GM18505 (cell line): ENCODE results near the gene DNAJB8.

Source experiments
- ATAC-seq: cut with Tn5 transposase; IDR thresholded peaks from one replicate; pipeline ENCODE4 v1.9.1; 2021; ENCODE audit not compliant: unreplicated experiment
- POLR2A ChIP-seq: IDR thresholded peaks from 4 replicates; pipeline ENCODE4 v1.6.1; 2011; ENCODE audit warnings: borderline replicate concordance; ENCODE audit not compliant: insufficient read depth, insufficient read length; ENCODE audit errors: extremely low read depth

The DNAJB8 gene

DNA sequence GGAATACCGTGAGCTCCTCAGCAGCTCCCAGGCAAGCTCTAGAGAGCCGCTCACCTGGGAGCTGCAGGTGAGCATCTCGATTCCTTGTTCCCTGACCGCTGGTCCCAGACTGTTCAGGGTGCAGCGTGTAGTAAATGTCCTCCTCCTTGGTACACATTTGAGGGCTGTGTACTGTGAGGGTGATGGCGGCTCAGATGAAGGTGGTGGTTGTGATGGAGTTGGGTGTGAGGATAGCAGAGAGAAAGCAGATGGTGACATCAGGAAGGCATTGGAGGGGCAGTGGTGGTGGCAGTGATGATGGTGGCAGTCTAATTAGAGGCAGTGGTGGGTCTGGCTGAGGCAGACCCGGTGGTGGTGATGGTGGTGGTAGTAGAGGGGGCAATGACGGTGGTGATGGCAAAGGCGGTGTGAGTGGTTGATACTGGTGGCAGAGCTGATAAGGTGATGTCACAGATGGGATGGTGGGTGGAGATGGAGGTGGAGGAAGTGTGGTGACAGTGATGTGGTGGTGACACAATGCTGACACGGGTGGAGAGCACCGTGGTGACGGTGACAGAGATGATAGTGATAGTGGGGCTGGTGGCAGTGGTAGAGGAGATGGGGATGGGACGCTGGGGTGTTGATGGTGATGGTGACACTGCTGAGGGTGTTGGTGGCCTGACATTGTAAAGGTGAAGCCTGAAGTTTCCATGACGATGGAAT is at the start of gene DNAJB8:
TSS of gene DNAJB8 (minus strand) at position 51 of the 702 bp plus-strand sequence. CDS start 3,645 bp downstream, outside the sequence.
- ATAC-seq, result no peak
- TF ChIP-seq POLR2A, result no peak

DNA sequence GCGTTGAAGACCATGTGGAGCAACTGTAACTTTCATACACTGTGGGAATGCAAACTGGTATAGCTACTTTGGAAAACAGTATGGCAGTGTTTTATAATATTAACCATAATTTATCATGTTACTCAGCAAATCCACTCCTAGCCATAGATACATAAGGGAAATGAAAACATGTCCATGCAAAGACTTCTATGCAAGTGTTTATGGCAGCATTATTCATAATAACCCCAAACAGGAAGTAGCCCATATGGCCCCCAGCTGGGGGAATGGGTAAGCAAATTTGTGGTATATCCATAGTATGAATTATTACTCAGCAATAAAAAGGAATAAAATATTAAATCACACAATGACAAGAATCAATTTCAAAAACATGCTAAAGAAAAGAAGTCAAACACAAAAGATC is 49.3 kb upstream of the DNAJB8 start:
- TF ChIP-seq POLR2A, result no peak
- ATAC-seq, result no peak

- no peak for ATAC-seq
- TF ChIP-seq POLR2A, result no peak
These were observed 42.2 kb upstream of the DNAJB8 start for GRCh38 chr3:128508852-128509251.

GRCh38 chr3:128506754-128507153 is 40.1 kb upstream of the DNAJB8 start:
- TF ChIP-seq POLR2A, result no peak
- no peak for ATAC-seq

GRCh38 chr3:128505771-128506170 is 39.1 kb upstream of the DNAJB8 start:
- TF ChIP-seq POLR2A, result no peak
- no peak for ATAC-seq

- no peak for TF ChIP-seq POLR2A
- no peak for ATAC-seq
These were observed 38.5 kb upstream of the DNAJB8 start for GRCh38 chr3:128504963-128505730.

DNA sequence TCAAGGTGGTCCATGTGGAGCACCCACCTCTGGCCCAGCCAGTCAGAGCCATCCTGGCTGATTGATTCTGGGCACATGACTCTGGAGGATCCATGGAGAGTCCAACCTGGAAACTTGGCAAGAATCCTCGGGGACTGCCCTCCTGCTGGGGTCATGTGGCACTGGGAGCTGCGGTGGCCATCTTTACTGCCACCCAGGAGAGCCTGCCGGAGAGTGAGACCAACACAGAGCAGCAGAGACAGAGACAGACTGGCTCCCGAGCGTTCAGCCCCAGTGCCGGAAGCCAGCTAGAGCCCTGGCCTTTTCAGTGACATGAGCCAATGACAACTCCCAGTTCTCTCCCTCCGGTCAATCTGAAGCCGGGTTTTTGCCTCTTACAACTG is 37.8 kb upstream of the DNAJB8 start:
- no peak for ATAC-seq
- TF ChIP-seq POLR2A, result no peak

GRCh38 chr3:128503751-128504532 is 37.3 kb upstream of the DNAJB8 start:
- no peak for ATAC-seq
- TF ChIP-seq POLR2A, result no peak

GRCh38 chr3:128503164-128503651 is 36.5 kb upstream of the DNAJB8 start:
- TF ChIP-seq POLR2A, result no peak
- ATAC-seq, result no peak

- no peak for ATAC-seq
- no peak for TF ChIP-seq POLR2A
These were observed 36.0 kb upstream of the DNAJB8 start for GRCh38 chr3:128502712-128503111.

- TF ChIP-seq POLR2A, result no peak
- ATAC-seq, result no peak
These were observed 34.7 kb upstream of the DNAJB8 start for GRCh38 chr3:128501431-128501830.

- no peak for TF ChIP-seq POLR2A
- no peak for ATAC-seq
These were observed 33.9 kb upstream of the DNAJB8 start for GRCh38 chr3:128500556-128500955.

DNA sequence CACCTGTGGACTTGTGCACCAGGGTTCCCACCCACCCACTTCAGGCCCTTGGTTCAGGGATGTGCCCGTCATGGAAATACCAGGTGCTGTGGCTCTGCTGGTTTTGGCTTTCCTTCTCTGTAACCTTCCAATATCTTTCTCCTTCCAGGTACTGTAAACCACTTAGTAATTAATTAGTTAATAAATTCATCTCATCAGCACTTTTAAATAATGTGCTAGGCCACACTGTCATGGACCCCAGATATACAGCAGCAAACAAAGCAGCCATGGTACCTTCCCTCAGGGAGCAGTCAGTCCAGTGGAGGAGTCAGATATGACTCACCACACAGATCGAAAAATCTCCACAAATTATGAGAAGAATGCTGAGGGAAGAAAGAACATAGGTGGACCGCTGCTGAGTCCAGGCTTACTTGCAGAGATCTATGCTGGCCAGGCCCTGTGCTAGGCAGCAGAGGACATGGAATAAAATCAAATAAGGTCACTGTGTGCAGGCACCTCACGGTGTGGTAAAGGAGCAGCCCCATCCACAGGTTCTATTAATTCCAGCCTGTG is 33.1 kb upstream of the DNAJB8 start:
- no peak for TF ChIP-seq POLR2A
- no peak for ATAC-seq
